GM19438 (cell line): ENCODE data around the gene GART.
A peak's percentile ranks its signal among the peaks of the same experiment; 100 is the strongest.
"Not testable (repeated sequence)": the region's sequence is repeated elsewhere in the genome, so short reads cannot be mapped to it uniquely, and the experiment has no call there.

Experiments
- ATAC-seq: cut with Tn5 transposase; IDR thresholded peaks from one replicate; pipeline ENCODE4 v1.9.1; 2021; ENCODE audit warnings: low read depth; ENCODE audit not compliant: unreplicated experiment

The GART gene

GRCh38 chr21:33522297-33522952, 19.5 kb downstream of the GART start:
- ATAC-seq = no peak

- ATAC-seq = no peak
These were observed 23.0 kb downstream of the GART start for GRCh38 chr21:33518899-33519298.

- no peak for ATAC-seq
These were observed 27.7 kb downstream of the GART start for GRCh38 chr21:33514229-33514628.

GRCh38 chr21:33512481-33512880, 29.4 kb downstream of the GART start:
- no peak for ATAC-seq

- no peak for ATAC-seq
These were observed 30.3 kb downstream of the GART start for GRCh38 chr21:33511639-33512038.

- no peak for ATAC-seq
These were observed 31.1 kb downstream of the GART start for GRCh38 chr21:33510826-33511225.

GRCh38 chr21:33507003-33507402, 34.9 kb downstream of the GART start:
- ATAC-seq = not testable (repeated sequence)

- ATAC-seq = no peak
These were observed 36.1 kb downstream of the GART start for GRCh38 chr21:33505833-33506232.

GRCh38 chr21:33496345-33496744, 45.6 kb downstream of the GART start:
- no peak for ATAC-seq

GRCh38 chr21:33495743-33496142, 46.2 kb downstream of the GART start:
- no peak for ATAC-seq

GRCh38 chr21:33493756-33494155, 48.2 kb downstream of the GART start:
- no peak for ATAC-seq

GRCh38 chr21:33492571-33492970, 49.3 kb downstream of the GART start:
- no peak for ATAC-seq

- ATAC-seq = peak; percentile 93
These were observed 50.4 kb downstream of the GART start, which contains the start of gene DNAJC28 for GRCh38 chr21:33491373-33492102. TSS of gene DNAJC28 (minus strand) at chr21:33491716. CDS start at chr21:33489393, 2,323 bp downstream.

GRCh38 chr21:33490991-33491372, 50.9 kb downstream of the GART start:
- no peak for ATAC-seq

- ATAC-seq = no peak
These were observed 53.0 kb downstream of the GART start for GRCh38 chr21:33488936-33489335.

- no peak for ATAC-seq
These were observed 53.9 kb downstream of the GART start for GRCh38 chr21:33487996-33488395.

- no peak for ATAC-seq
These were observed 60.5 kb downstream of the GART start for GRCh38 chr21:33481314-33481943.

GRCh38 chr21:33480481-33481103, 61.3 kb downstream of the GART start:
- no peak for ATAC-seq

- ATAC-seq = peak; percentile 85
These were observed 62.0 kb downstream of the GART start, which contains the start of gene TMEM50B for GRCh38 chr21:33479679-33480480. TSS of gene TMEM50B (minus strand) at chr21:33479974. CDS start at chr21:33468885, 11,089 bp downstream.

- ATAC-seq = peak; percentile 14
These were observed 62.8 kb downstream of the GART start for GRCh38 chr21:33478935-33479678.
